IPS-18a (cell line): Measurements from ENCODE around the gene ALX1.
"Not testable (repeated sequence)": the region's sequence is repeated elsewhere in the genome, so short reads cannot be mapped to it uniquely, and the experiment has no call there.

Experiments
- H3K27ac ChIP-seq: one replicate; pipeline ENCODE4 v1.5.1; 2013; ENCODE audit warnings: low read length
- H3K27me3 ChIP-seq: one replicate; pipeline ENCODE4 v1.6.1; 2013; ENCODE audit warnings: mild to moderate bottlenecking, low read length; ENCODE audit not compliant: control insufficient read depth, insufficient read depth
- H3K36me3 ChIP-seq: one replicate; pipeline ENCODE4 v1.6.1; 2013; ENCODE audit warnings: low read depth, low read length; ENCODE audit not compliant: control insufficient read depth
- H3K4me1 ChIP-seq: one replicate; pipeline ENCODE4 v1.6.1; 2013; ENCODE audit warnings: low read depth, low read length; ENCODE audit not compliant: control insufficient read depth
- H3K4me3 ChIP-seq: one replicate; pipeline ENCODE4 v1.5.1; 2013; ENCODE audit warnings: low read length
- H3K9ac ChIP-seq: one replicate; pipeline ENCODE4 v1.6.1; 2013; ENCODE audit warnings: mild to moderate bottlenecking, low read length, moderate library complexity
- H3K9me3 ChIP-seq: one replicate; pipeline ENCODE4 v1.6.1; 2013; ENCODE audit warnings: low read depth, low read length; ENCODE audit not compliant: control insufficient read depth

ALX1 gene

GRCh38 chr12:85309125-85309566 is 29.1 kb downstream of the ALX1 start:
- Histone ChIP-seq H3K27me3 (no peaks in the 10 kb centered on the region), H3K4me3 (no peak overlapping the region), H3K4me1 (peaks cover 14% of the 10 kb centered on the region), H3K27ac (no peak overlapping the region), H3K36me3 (no peaks in the 10 kb centered on the region), H3K9me3 (no peaks in the 10 kb centered on the region), H3K9ac (no peak overlapping the region)

GRCh38 chr12:85310025-85310424 is 30.0 kb downstream of the ALX1 start:
- Histone ChIP-seq H3K27me3 (no peaks in the 10 kb centered on the region), H3K4me1 (peaks cover 14% of the 10 kb centered on the region), H3K27ac (no peak overlapping the region), H3K9me3 (no peaks in the 10 kb centered on the region), H3K9ac (no peak overlapping the region), H3K4me3 (no peak overlapping the region), H3K36me3 (no peaks in the 10 kb centered on the region)

- no peaks in the 10 kb centered on the region for H3K9me3 ChIP-seq
- no peak overlapping the region for H3K9ac ChIP-seq
- no peaks in the 10 kb centered on the region for H3K27me3 ChIP-seq
- H3K36me3 ChIP-seq, result no peaks in the 10 kb centered on the region
- H3K4me3 ChIP-seq, result no peak overlapping the region
- peaks cover 13% of the 10 kb centered on the region for H3K4me1 ChIP-seq
- H3K27ac ChIP-seq, result no peak overlapping the region
Observed at GRCh38 chr12:85310456-85311076, 30.5 kb downstream of the ALX1 start.

- not testable (repeated sequence) for H3K4me1 ChIP-seq, H3K4me3 ChIP-seq, H3K36me3 ChIP-seq, H3K27me3 ChIP-seq, H3K9me3 ChIP-seq, H3K27ac ChIP-seq
- peak overlapping the region; percentile 12 for H3K9ac ChIP-seq
Observed at GRCh38 chr12:85317866-85318636, 38.0 kb downstream of the ALX1 start.

- Histone ChIP-seq H3K36me3 (no peaks in the 10 kb centered on the region), H3K27ac (no peak overlapping the region), H3K4me3 (no peak overlapping the region), H3K27me3 (no peaks in the 10 kb centered on the region), H3K9ac (no peak overlapping the region), H3K9me3 (no peaks in the 10 kb centered on the region), H3K4me1 (peaks cover 4% of the 10 kb centered on the region)
Observed at GRCh38 chr12:85322715-85323114, 42.7 kb downstream of the ALX1 start.

GRCh38 chr12:85325442-85325841 is 45.4 kb downstream of the ALX1 start:
- Histone ChIP-seq H3K4me1 (peaks cover 4% of the 10 kb centered on the region), H3K4me3 (no peak overlapping the region), H3K9me3 (no peaks in the 10 kb centered on the region), H3K27me3 (no peaks in the 10 kb centered on the region), H3K36me3 (no peaks in the 10 kb centered on the region), H3K9ac (no peak overlapping the region), H3K27ac (no peak overlapping the region)

GRCh38 chr12:85329913-85330312 is 49.9 kb downstream of the ALX1 start:
- Histone ChIP-seq H3K27me3 (no peaks in the 10 kb centered on the region), H3K9me3 (no peaks in the 10 kb centered on the region), H3K9ac (no peak overlapping the region), H3K4me1 (peaks cover 4% of the 10 kb centered on the region), H3K4me3 (no peak overlapping the region), H3K36me3 (no peaks in the 10 kb centered on the region), H3K27ac (no peak overlapping the region)

- H3K9ac ChIP-seq, result no peak overlapping the region
- H3K27me3 ChIP-seq, result no peaks in the 10 kb centered on the region
- H3K4me3 ChIP-seq, result no peak overlapping the region
- no peak overlapping the region for H3K27ac ChIP-seq
- no peaks in the 10 kb centered on the region for H3K4me1 ChIP-seq
- H3K9me3 ChIP-seq, result no peaks in the 10 kb centered on the region
- H3K36me3 ChIP-seq, result no peaks in the 10 kb centered on the region
Observed at GRCh38 chr12:85348779-85349178, 68.8 kb downstream of the ALX1 start.

GRCh38 chr12:85350356-85350755 is 70.3 kb downstream of the ALX1 start:
- Histone ChIP-seq H3K4me3 (no peak overlapping the region), H3K9ac (no peak overlapping the region), H3K27ac (no peak overlapping the region), H3K36me3 (no peaks in the 10 kb centered on the region), H3K27me3 (no peaks in the 10 kb centered on the region), H3K4me1 (no peaks in the 10 kb centered on the region), H3K9me3 (no peaks in the 10 kb centered on the region)
